Activated CD4-positive, alpha-beta T cell treated with anti-CD3 and anti-CD28 coated beads, Interleukin-2, amount 50 U/mL, for 4 hours (primary cell): ENCODE measurements around the gene KNG1.

Experiments
- DNase-seq, 2 experiments: peaks; one replicate each; pipeline ENCODE4 v3.0.0-alpha.2; 2020

KNG1 gene

GRCh38 chr3:186713499-186713898 lies 3.7 kb upstream of the KNG1 start:
- DNase-seq, result no peak

DNA sequence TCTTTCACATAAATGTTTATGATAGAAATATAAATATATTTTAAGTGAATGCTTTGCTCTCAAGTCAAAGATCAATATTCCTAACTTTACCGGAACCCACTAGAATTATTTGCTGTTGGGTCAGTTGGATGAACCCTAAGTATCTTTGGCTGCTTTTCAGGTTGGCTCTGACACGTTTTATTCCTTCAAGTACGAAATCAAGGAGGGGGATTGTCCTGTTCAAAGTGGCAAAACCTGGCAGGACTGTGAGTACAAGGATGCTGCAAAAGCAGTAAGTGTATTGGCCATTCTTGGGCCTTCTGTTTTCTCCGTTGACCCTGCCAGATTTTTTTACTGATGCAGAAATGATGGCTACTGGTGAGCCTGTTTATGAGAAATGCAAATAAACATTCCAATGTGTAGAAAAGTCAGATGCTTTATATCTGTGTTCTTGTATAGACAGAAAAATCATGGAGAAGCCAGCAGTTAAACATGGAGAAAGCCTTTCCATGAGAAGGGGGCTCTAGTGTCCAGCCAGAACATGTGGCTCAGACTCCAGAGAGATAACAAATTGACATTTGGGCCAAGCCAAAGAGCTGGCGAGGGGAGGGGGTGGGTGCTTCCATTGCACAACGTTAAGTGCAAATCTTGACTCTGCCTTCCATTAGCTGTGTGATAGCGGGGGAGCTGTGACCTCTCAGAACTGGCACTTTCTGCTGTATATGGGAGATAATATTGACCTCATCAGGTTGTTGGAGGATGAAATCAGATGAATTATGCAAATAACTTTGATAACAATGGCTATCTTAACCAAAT lies 3.0 kb downstream of the KNG1 start:
- DNase-seq, result no peak

DNA sequence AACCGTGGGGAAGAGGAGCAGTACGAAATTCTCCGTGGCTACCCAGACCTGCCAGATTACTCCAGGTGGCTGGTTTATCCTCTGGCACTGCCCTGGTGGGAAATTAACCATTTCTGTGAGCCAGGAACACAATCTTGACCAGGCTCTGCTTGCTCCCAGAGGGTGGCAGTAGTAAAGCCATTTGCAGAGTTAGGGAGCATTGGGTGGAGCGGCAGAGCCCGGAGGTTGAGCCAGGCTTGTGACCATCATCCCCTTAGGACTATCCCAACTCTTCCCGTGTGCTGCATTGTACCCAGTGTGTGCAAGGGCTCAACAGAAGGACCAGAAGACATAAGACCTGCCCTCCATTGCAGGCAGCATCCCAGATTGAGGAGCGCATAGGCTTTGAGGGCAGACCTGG lies 5.3 kb downstream of the KNG1 start:
- no peak for DNase-seq

GRCh38 chr3:186724911-186725310 lies 7.8 kb downstream of the KNG1 start:
- no peak for DNase-seq

GRCh38 chr3:186732169-186732766 lies 15.1 kb downstream of the KNG1 start:
- DNase-seq, result no peak

- DNase-seq, result no peak
These were observed 25.6 kb downstream of the KNG1 start for GRCh38 chr3:186742618-186743380.

- DNase-seq, result no peak
These were observed 26.5 kb downstream of the KNG1 start for GRCh38 chr3:186743666-186744065.

- DNase-seq, result no peak
These were observed 28.8 kb downstream of the KNG1 start for GRCh38 chr3:186746008-186746407.

DNA sequence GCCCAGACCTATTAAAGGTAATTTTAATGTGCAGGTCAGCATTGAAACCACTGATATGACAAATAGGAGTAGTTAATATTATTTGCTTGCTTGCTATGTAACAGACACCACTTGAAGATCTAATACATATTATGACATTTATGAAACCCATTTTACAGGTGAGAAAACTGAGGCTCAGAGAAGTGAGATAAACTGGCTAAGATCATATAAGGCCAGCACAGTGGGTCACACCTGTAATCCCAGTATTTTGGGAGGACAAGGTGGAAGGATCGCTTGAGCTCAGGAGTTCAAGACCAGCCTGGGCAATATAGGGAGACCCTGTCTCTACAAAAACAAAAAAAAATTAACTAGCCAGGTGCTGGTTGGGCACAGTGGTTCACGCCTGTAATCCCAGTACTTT lies 33.2 kb downstream of the KNG1 start:
- no peak for DNase-seq

GRCh38 chr3:186751480-186751879 lies 34.3 kb downstream of the KNG1 start:
- no peak for DNase-seq

- no peak for DNase-seq
These were observed 36.8 kb downstream of the KNG1 start for GRCh38 chr3:186754006-186754405.

GRCh38 chr3:186754871-186755270 lies 37.7 kb downstream of the KNG1 start:
- no peak for DNase-seq

GRCh38 chr3:186757214-186757613 lies 40.1 kb downstream of the KNG1 start:
- DNase-seq, result no peak

DNA sequence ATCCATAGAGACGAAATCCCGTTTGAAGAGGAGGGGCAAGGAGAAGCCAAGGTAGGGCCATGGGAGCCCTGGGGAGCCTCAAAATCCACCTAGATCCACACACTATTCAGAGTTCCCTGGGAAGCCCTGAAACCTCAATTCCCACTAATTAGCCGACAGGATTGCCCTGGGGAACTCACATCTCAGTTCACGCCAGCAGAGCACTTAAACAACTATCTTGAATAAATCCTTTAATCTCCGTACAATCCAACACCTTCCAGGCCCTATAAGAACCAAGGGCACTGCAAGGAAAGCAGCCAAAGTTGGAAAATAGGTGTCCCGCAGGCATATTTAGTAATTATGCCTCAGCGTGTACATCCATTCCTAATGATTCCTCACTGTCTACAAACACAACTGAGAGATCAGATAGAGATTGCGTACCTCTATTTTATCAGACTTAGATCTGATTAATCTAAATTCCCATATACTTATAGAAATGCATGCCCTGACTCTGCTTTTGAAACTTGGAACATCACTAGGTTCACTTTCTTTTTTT lies 40.6 kb downstream of the KNG1 start:
- no peak for DNase-seq

DNA sequence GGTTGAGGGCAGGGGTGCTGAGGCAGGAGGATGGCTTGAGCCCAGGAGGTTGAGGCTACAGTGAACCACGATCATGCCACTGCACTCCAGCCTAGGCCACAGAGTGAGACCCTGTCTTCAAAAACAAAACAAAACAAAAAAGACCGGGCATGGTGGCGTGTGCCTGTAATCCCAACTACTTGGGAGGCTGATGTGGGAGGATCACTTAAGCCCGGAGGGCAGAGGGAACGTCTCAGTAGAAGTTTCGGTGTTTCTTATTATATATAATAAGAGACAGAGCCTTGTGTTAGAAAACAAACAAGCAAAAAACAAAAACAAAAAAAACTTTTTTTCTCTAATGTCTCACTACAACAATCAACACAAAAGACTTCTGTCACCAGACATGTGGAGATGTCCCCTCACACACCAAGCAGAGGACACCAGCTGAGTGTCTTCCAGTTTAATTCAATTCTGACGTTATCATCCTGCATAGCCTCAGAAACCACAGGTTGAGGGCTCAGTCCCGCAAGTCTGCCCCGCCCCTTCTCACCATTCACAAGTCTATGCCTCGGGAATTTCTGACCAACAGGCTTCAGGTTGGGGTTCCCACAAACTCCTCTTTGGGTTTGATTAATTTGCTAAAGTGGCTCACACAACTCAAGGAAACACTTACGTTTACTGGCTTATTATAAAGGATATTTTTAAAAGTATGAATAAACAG lies 42.2 kb downstream of the KNG1 start:
- no peak for DNase-seq

DNA sequence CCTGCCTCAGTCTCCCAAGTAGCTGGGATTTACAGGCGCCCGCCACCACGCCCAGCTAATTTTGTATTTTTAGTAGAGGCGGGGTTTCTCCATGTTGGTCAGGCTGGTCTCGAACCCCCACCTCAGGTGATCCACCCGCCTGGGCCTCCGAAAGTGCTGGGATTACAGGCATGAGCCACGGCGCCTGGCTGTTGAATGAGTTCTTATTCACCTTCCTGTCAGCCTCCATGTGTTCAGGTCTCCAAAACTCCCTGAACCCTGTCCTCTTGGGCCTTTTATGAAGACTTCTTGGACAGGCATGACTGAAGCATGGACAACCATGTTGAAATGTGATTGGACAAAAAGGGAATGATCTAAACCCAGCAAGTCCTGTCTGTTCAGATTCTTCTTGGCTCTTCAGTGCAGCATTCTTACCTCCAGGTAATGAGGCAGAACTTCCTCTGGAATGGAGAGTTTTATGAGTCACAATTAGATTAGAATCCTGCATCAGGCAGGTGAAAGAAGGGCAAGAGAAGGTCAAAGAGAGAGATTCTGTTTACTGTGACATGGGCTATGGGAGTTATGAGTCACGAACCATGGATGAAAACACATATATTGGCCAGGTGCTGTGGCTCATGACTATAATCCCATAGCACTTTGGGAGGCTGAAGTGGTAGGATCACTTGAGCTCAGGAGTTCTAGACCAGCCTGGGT lies 43.1 kb downstream of the KNG1 start:
- no peak for DNase-seq

DNA sequence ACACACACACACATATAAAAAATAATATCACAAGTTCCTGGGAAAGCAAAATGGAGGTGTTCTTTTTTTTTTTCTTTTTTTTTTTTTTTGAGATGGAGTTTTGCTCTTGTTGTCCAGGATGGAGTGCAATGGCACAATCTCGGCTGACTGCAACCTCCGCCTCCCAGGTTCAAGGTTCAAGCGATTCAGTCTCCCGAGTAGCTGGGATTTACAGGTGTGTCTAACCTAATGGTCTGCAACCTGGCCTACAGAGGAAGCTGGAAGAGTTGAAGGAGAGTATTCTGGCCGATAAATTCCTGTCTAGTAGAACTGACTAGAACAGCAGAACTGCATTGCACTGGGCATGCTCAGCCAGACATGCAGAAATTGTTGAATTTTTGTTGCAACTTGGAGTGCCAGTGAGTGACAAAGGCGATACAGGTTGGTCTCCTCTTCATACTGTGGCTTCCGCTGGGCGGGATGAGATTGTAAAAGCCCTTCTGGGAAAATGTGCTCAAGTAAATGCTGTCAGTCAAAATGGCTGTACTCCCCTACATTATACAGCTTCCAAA lies 43.8 kb downstream of the KNG1 start:
- no peak for DNase-seq

- DNase-seq, result peak in 1 of 2 experiments; percentile 7
These were observed 55.1 kb downstream of the KNG1 start for GRCh38 chr3:186772281-186772694.

DNA sequence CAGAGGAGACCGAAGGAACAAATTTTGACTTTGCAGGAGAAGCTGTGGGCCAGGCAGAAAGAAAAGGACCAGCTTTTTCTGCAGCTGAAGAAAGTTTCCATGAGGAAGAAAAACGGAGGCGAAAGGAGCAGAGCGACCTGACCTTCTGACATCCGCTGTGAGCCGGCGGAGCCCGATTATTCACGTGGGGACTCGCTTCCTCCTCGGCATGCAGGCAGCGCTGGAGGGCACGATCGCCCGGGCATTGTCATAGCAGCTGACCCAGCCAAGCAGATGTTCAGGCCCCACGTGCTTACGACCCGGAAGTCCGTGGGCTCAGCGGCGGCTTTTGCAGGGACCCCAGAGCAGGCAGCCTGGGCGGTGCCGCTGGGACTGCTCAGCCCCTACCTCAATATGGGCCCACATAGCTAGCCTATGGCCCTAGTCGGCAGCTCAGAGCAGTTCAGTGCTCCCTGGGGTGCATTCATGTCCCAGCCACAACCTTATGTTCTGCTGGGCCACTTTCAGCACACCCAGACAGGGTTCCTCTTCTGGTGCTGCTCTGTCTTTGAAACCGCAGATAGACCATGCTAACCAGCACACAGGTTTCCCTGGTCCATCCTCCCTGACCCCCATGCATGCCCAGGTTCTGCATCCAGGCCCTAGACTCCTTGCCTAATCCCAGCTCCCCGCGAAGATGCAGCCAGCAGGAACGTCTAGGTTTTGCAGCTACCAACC lies 55.7 kb downstream of the KNG1 start:
- DNase-seq, result peak; percentile 41 to 54

DNA sequence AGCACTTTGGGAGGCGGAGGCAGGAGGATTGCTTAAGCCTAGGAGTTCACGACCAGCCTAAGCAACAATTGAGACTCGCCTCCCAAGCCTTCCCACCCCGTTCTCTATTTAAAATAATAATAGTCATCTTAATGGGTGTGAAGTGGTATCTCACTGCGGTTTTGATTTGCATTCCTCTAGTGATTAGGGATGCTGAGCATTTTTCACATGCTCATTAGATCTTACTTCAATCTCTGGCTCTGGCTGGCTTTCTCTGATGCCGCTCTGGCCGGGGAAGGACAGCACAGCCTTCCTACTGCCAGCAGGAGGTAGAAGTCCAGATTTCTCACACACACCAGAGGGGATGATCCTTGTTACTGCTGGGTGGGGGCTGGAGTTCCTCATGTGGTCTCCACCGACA lies 58.8 kb downstream of the KNG1 start:
- DNase-seq, result no peak

GRCh38 chr3:186779204-186779603 lies 62.0 kb downstream of the KNG1 start:
- no peak for DNase-seq
